ENCODE results near the gene TBL1XR1. TPM values are rescaled to one million over a fixed set of nuclear protein-coding genes. Genes with fewer than 3 reads are reported as not detected.
A peak's percentile ranks its signal among the peaks of the same experiment; 100 is the strongest.

The TBL1XR1 gene
- total and polyA plus RNA-seq, 9 donors, result 54.1 to 94.2 (median 72.4) TPM

GRCh38 chr3:176977331-176977730 lies 220.0 kb downstream of the TBL1XR1 start:
- Histone ChIP-seq H3K27ac (ENCODE audit: low read length) (no peak overlapping the region), H3K4me3 (ENCODE audit: low read length) (no peak overlapping the region), H3K9me3 (replicated peaks; ENCODE audit: control insufficient read depth, low read depth, low read length) (no peaks in the 10 kb centered on the region), H3K36me3 (ENCODE audit: control insufficient read depth, insufficient read depth, low read length) (no peaks in the 10 kb centered on the region), H3K4me1 (ENCODE audit: control insufficient read depth, insufficient read depth, low read length) (no peaks in the 10 kb centered on the region), H3K27me3 (ENCODE audit: control insufficient read depth, insufficient read depth, low read length) (no peaks in the 10 kb centered on the region)
- no peak for DNase-seq
- WGBS (ENCODE audit: insufficient coverage), result no CpG with 5 or more reads among the region's 2 CpGs

- no peak overlapping the region for H3K27ac ChIP-seq (ENCODE audit: low read length)
- no peaks in the 10 kb centered on the region for H3K4me1 ChIP-seq (ENCODE audit: control insufficient read depth, insufficient read depth, low read length)
- H3K9me3 ChIP-seq (replicated peaks; ENCODE audit: control insufficient read depth, low read depth, low read length), result no peaks in the 10 kb centered on the region
- H3K36me3 ChIP-seq (ENCODE audit: control insufficient read depth, insufficient read depth, low read length), result no peaks in the 10 kb centered on the region
- WGBS (ENCODE audit: insufficient coverage), result 100% methylated on average over 3 of the region's 10 CpGs
- H3K27me3 ChIP-seq (ENCODE audit: control insufficient read depth, insufficient read depth, low read length), result no peaks in the 10 kb centered on the region
- H3K4me3 ChIP-seq (ENCODE audit: low read length), result no peak overlapping the region
- DNase-seq, result no peak
These were observed 220.7 kb downstream of the TBL1XR1 start for GRCh38 chr3:176976586-176976985.

GRCh38 chr3:176974279-176974678 lies 223.0 kb downstream of the TBL1XR1 start:
- Histone ChIP-seq H3K4me3 (ENCODE audit: low read length) (no peak overlapping the region), H3K4me1 (ENCODE audit: control insufficient read depth, insufficient read depth, low read length) (no peaks in the 10 kb centered on the region), H3K9me3 (replicated peaks; ENCODE audit: control insufficient read depth, low read depth, low read length) (no peaks in the 10 kb centered on the region), H3K27me3 (ENCODE audit: control insufficient read depth, insufficient read depth, low read length) (no peaks in the 10 kb centered on the region), H3K36me3 (ENCODE audit: control insufficient read depth, insufficient read depth, low read length) (no peaks in the 10 kb centered on the region), H3K27ac (ENCODE audit: low read length) (no peak overlapping the region)
- DNase-seq, result no peak
- WGBS (ENCODE audit: insufficient coverage), result 100% methylated on average over 1 of the region's 4 CpGs

- WGBS (ENCODE audit: insufficient coverage), result no CpG with 5 or more reads among the region's 5 CpGs
- no peak for DNase-seq
These were observed 225.6 kb downstream of the TBL1XR1 start for GRCh38 chr3:176971613-176972174.

GRCh38 chr3:176970770-176971169 lies 226.5 kb downstream of the TBL1XR1 start:
- Histone ChIP-seq H3K36me3 (ENCODE audit: control insufficient read depth, insufficient read depth, low read length) (no peaks in the 10 kb centered on the region), H3K4me1 (ENCODE audit: control insufficient read depth, insufficient read depth, low read length) (no peaks in the 10 kb centered on the region), H3K9me3 (replicated peaks; ENCODE audit: control insufficient read depth, low read depth, low read length) (no peaks in the 10 kb centered on the region), H3K27me3 (ENCODE audit: control insufficient read depth, insufficient read depth, low read length) (no peaks in the 10 kb centered on the region), H3K27ac (ENCODE audit: low read length) (no peak overlapping the region), H3K4me3 (ENCODE audit: low read length) (no peak overlapping the region)
- WGBS (ENCODE audit: insufficient coverage), result no CpG with 5 or more reads among the region's 3 CpGs
- no peak for DNase-seq

More at GRCh38 chr3:176971613-176972174, 225.6 kb downstream of the TBL1XR1 start:
- Histone ChIP-seq H3K27me3 (ENCODE audit: control insufficient read depth, insufficient read depth, low read length) (no peaks in the 10 kb centered on the region), H3K4me1 (ENCODE audit: control insufficient read depth, insufficient read depth, low read length) (no peaks in the 10 kb centered on the region), H3K9me3 (replicated peaks; ENCODE audit: control insufficient read depth, low read depth, low read length) (no peaks in the 10 kb centered on the region), H3K4me3 (ENCODE audit: low read length) (no peak overlapping the region), H3K36me3 (ENCODE audit: control insufficient read depth, insufficient read depth, low read length) (no peaks in the 10 kb centered on the region), H3K27ac (ENCODE audit: low read length) (no peak overlapping the region)

GRCh38 chr3:176969506-176969905 lies 227.8 kb downstream of the TBL1XR1 start:
- Histone ChIP-seq H3K36me3 (ENCODE audit: control insufficient read depth, insufficient read depth, low read length) (no peaks in the 10 kb centered on the region), H3K9me3 (replicated peaks; ENCODE audit: control insufficient read depth, low read depth, low read length) (no peaks in the 10 kb centered on the region), H3K27me3 (ENCODE audit: control insufficient read depth, insufficient read depth, low read length) (no peaks in the 10 kb centered on the region), H3K27ac (ENCODE audit: low read length) (no peak overlapping the region), H3K4me3 (ENCODE audit: low read length) (no peak overlapping the region), H3K4me1 (ENCODE audit: control insufficient read depth, insufficient read depth, low read length) (no peaks in the 10 kb centered on the region)
- no CpG with 5 or more reads among the region's 1 CpG for WGBS (ENCODE audit: insufficient coverage)
- DNase-seq, result peak; percentile 29

Data from muscle of leg (tissue), 11 donors.